ENCODE measurements around the gene SDC1.

SDC1 gene

DNA sequence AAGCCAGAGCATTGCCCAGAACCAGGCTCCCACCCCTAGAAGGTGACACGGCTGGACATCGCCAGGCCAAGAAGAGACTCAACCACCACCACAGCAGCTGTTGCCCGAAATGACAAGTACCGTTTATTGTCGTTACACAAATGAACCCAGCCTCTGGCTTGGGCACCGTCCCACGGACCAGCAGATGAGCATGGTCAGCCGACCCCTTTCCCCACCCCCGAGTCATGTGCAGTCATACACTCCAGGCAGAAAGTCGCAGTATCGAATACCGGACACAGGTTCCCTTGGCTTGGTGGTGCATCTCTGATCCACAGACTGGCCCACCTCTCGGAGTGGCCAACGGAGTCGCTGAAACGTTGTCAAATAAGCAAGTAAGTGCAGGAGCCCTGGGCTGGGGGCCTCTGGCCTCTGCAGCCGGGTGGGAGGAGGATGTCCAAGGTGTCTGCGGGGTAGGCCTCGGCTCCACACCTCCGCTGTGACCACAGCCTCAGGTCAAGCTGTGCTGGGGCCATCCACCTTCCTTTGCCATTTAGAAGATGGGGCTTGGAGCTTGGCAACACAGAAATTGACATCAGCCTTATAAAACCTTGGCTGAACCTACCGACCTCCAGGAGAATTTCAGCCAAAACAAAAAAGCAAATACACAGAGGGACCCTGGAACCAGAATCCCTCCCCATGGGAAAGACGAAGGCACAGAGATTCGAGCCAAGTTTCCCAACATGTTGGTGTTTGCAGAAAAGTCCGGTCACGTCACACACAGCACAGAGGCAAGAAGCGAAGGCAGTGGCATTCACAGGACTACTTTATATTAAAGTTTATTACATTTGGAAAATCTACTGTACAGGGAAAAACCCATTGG, 24.0 kb downstream of the SDC1 start:
- no peaks in the 10 kb centered on the region for H3K9me3 ChIP-seq
- no peak overlapping the region for H3K4me3 ChIP-seq
- H3K36me3 ChIP-seq, result peaks cover 0 to 13% (median 0%) of the 10 kb centered on the region in 3 donors
- intact Hi-C loops (cut with DNase I; ENCODE audit: low total_unique reads), result no loop called here
- TF ChIP-seq, protein P1, sequence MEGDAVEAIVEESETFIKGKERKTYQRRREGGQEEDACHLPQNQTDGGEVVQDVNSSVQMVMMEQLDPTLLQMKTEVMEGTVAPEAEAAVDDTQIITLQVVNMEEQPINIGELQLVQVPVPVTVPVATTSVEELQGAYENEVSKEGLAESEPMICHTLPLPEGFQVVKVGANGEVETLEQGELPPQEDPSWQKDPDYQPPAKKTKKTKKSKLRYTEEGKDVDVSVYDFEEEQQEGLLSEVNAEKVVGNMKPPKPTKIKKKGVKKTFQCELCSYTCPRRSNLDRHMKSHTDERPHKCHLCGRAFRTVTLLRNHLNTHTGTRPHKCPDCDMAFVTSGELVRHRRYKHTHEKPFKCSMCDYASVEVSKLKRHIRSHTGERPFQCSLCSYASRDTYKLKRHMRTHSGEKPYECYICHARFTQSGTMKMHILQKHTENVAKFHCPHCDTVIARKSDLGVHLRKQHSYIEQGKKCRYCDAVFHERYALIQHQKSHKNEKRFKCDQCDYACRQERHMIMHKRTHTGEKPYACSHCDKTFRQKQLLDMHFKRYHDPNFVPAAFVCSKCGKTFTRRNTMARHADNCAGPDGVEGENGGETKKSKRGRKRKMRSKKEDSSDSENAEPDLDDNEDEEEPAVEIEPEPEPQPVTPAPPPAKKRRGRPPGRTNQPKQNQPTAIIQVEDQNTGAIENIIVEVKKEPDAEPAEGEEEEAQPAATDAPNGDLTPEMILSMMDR (IDR thresholded peaks at IDR 0.05), result no peak
- H3K4me1 ChIP-seq, result peaks cover 0 to 3% (median 0%) of the 10 kb centered on the region in 4 donors
- no peak overlapping the region for H3K27ac ChIP-seq
- no peak for DNase-seq
- no peaks in the 10 kb centered on the region for H3K27me3 ChIP-seq

DNA sequence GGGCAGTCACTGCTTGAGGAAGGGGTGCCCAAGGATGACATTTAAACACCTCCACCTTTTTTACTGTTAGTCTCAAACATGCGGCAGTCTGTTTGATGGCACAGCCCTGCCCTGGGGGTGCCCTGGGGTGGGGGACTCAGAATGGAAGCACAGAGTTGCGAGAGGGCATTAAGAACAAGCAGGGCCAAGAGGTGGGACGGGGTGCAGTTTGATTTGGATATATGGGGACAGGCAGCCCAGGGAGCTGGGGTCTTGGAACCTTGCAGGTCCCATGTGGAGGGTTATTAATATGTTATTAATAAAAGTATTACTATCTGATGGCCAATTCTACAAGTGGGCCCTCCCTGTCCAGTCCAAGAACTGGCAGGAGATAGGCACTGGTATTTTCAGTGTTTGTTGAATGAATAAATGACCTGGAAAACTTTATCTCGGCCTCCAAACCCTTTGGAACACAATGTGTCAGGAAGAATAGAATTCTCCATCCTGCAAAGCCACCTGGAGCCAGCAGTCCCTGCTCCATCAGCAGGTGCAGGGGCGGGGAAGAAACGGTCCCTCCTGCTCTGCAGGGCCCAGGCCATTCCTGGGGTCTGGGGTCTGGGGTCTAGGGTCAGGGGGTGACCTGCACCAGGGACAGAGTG, 25.2 kb downstream of the SDC1 start:
- H3K4me3 ChIP-seq, result no peak overlapping the region
- H3K27me3 ChIP-seq, result no peaks in the 10 kb centered on the region
- H3K9me3 ChIP-seq, result no peaks in the 10 kb centered on the region
- TF ChIP-seq, protein P1 (IDR thresholded peaks at IDR 0.05), result no peak
- no peak overlapping the region for H3K27ac ChIP-seq
- intact Hi-C loops (cut with DNase I; ENCODE audit: low total_unique reads), result no loop called here
- DNase-seq, result no peak
- no peaks in the 10 kb centered on the region for H3K4me1 ChIP-seq
- peaks cover 0 to 13% (median 0%) of the 10 kb centered on the region in 3 donors for H3K36me3 ChIP-seq

DNA sequence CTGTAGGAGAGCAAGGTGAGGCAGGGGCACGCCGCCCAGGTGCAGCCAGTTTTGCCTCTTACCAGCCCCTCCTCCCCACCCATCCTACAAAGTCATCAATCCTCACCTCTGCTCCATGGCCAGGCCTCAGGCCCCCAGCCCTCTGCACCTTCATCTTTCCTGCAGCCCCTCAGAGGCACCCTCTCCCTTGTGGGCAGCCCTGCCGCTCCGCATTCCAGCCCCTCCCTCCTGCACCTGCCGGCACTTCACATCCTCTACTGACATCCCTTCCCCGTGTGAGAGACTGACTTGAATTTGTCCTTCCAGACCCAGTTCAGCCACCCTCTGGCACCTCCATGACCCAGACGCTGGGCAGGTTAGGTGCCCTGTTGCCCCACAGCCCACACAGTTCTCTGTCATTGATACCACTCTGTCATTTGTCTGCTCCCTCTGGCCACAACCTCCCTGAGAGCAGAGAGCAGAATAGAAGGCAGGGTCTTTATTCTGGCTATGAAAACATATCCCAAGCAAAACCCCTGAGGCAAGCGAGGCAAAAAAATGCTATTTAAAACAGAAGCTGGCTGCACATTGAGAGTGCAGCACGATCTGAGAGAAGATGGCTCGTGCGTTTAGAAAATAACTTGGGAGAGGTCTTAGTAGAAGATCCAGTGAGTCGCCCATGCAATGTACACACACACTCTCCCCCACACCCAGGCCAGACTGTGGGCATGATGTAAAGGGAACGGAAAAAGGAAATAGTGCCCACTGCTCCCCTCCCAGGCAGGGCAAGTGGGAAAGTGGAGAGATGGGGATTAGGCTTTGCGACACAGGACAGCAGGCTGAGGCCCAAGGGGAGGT, 25.9 kb downstream of the SDC1 start:
- TF ChIP-seq, protein P1 (IDR thresholded peaks at IDR 0.05), result no peak
- DNase-seq, result no peak
- H3K27ac ChIP-seq, result no peak overlapping the region

DNA sequence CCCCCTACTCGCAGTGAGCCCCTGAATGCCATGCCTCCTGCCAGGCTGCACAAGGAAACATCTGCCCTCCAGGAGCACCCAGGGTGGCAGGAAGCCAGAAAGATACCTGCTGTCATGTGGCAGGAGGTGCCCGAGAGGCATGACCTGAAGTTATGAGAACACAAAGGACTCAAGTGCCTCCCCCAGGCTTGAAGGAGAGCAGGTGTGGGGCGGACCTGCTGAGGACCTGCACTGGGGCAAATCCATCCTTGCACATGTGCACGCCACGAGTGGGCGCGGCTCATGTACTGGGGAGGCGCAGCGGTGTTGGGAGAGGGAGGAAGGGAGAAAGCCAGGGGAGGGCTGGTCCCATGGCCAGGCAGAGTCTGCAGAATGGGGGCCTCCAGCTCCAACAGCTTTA, 26.9 kb downstream of the SDC1 start:
- intact Hi-C loops (cut with DNase I; ENCODE audit: low total_unique reads), result no loop called here
- no peak overlapping the region for H3K27ac ChIP-seq

More for the DNA sequence above, 25.9 kb downstream of the SDC1 start:
- Histone ChIP-seq H3K27me3 (no peaks in the 10 kb centered on the region), H3K9me3 (no peaks in the 10 kb centered on the region), H3K4me1 (no peaks in the 10 kb centered on the region), H3K36me3 (peaks cover 0 to 13% (median 0%) of the 10 kb centered on the region in 3 donors), H3K4me3 (no peak overlapping the region)
- intact Hi-C loops (cut with DNase I; ENCODE audit: low total_unique reads), result no loop called here

DNA sequence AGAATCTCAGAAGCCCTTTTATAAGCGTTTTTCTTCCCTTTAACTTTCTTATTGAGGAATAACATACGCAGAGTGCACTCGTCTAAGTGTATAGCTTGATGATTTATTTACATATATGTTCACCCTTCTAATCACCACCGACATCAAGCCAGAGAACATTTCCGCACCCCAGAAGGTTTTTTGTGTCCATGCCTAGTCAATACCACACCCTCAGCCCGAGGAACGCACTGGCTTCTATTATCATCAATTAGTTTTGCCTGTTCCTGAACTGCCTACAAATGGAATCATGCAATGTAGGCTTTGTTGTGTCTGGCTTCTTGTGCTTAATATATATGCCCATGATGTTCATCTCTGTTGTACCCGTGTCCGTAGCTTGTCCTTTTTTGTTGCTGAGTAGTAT, 27.7 kb downstream of the SDC1 start:
- TF ChIP-seq, protein P1 (IDR thresholded peaks at IDR 0.05), result no peak
- H3K27ac ChIP-seq, result no peak overlapping the region
- H3K4me3 ChIP-seq, result no peak overlapping the region
- no peak for DNase-seq
- no peaks in the 10 kb centered on the region for H3K27me3 ChIP-seq
- H3K9me3 ChIP-seq, result no peaks in the 10 kb centered on the region
- H3K36me3 ChIP-seq, result no peaks in the 10 kb centered on the region
- intact Hi-C loops (cut with DNase I; ENCODE audit: low total_unique reads), result no loop called here
- H3K4me1 ChIP-seq, result no peaks in the 10 kb centered on the region

More for the DNA sequence above, 26.9 kb downstream of the SDC1 start:
- Histone ChIP-seq H3K9me3 (no peaks in the 10 kb centered on the region), H3K4me3 (no peak overlapping the region), H3K36me3 (peaks cover 0 to 3% (median 0%) of the 10 kb centered on the region in 3 donors), H3K27me3 (no peaks in the 10 kb centered on the region), H3K4me1 (no peaks in the 10 kb centered on the region)
- TF ChIP-seq, protein P1 (IDR thresholded peaks at IDR 0.05), result no peak
- DNase-seq, result no peak

Data from tibial artery (tissue), 4 donors.